Superior temporal gyrus (tissue), 1 donor: ENCODE results near the gene STK32C.
"Not testable (repeated sequence)": the region's sequence is repeated elsewhere in the genome, so short reads cannot be mapped to it uniquely, and the experiment has no call there.

Experiments used
- DNase-seq: peaks from one replicate; pipeline ENCODE4 v3.0.0-alpha.2; 2016; ENCODE audit errors: extremely low spot score

The STK32C gene

DNA sequence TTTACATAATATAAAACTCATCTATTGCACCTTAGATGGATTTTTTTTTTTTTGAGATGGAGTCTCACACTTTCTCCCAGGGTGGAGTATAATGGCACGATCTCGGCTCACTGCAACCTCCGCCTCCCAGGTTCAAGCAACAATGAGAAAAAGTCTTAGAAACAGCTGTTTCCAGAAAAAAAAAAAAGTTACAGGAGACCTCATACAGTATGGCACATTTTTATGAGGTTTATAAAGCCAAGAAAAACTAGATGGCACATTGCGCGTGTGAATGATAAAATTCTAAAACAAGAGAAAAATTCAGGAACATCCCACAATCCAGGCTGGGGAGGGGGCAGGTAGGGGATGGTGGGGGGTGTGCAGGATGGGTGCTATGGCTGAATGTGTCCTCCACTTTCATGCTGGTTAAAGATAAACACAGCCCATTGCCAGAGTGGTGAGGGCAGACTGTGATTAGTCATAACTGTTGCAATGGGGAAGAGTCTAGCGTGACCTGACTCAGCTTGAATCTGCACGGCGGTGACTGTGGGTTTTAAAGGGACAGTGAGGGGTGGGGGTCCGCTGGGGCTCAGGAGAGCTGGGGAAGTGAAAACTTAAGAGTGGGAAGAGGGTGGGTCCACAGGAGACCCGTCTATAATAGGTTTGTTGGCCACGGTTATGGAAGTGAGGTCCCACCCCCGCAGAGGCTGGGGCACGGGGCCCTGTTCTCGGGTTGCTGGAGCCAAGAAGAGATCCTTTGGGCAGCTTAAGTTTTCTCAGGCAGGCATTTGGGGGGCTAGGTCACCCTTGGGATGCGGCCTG, 12.3 kb upstream of the STK32C start:
- no peak for DNase-seq

DNA sequence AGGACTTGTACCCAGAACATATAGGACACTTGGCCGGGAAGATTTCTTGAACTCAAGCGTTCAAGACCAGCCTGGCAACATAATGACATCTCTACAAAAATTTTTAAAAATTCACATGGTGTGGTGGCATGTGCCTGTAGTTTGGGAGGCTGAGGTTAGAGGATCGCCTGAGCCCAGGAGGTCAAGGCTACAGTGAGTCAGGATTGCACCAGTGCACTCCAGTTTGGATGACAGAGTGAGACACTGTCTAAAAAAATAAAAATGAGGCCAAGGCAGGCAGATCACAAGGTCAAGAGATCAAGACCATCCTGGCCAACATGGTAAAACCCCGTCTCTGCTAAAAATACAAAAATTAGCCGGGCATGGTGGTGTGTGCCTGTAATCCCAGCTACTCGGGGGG, 9.7 kb upstream of the STK32C start:
- not testable (repeated sequence) for DNase-seq

DNA sequence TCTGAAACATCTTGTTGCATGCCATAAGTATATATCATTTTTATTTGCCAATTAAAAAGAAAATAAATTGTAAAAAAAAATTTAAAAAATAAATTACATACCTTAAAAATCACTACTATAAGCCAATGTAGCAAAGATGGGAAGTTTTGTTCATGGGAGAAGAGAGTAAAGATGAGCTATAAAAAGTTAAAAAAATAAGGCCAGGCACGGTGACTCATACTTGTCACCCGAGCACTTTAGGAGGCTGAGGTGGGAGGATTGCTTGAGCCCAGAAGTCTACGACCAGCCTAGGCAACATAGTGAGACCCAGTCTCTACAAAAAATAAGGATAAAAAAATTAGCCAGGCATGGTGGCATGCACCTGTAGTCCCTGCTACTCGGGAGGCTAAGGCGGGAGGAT, 8.4 kb upstream of the STK32C start:
- no peak for DNase-seq

DNA sequence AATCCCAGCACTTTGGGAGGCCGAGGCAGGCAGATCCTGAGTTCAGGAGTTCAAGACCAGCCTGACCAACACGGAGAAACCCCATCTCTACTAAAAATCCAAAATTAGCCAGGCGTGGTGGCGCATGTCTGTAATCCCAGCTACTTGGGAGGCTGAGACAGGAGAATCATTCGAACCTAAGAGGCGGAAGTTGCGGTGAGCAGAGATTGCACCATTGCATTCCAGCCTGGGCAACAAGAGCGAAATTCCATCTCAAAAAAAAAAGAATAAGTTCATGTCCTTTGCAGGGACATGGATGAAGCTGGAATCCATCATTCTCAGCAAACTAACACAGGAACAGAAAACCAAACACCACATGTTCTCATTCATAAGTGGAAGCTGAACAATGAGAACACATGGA, 7.1 kb upstream of the STK32C start:
- DNase-seq = not testable (repeated sequence)

DNA sequence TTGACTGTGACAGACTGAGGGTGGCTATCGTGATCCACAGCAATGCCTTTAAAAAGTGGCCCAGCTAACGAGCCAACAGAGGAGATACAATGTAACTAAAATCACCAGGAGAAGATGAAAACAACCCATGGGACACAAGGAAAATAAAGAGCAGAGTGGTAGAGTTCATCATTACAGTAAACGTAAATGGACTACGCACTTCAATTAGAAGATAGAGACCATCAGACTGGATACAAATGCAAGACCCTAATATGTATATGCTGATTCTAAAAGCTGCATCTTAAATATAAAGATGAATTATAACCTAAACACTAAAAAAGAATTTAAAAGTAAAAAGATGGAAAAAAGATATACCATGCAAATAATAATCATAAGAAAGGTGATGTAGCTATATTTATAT, 6.6 kb upstream of the STK32C start:
- no peak for DNase-seq

DNA sequence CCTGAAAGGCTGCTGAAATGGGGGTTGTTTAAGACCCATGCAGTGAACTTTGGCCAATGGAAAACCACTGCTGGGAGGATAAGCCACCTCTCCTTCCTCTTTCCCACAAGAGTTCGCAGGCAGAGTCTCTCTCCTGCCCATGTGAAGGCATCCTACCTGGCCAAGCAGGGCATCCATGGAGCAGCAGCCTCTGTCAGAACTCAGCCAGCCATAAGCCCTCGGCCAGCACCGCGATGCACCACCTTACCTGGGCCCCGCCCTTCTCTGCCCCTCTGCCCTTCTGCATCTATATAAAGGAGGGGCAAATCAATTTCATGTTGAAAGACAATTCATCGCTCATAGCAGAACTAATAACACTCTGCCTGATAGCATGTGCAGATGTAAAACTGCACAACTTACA, 6.1 kb upstream of the STK32C start:
- DNase-seq = no peak

DNA sequence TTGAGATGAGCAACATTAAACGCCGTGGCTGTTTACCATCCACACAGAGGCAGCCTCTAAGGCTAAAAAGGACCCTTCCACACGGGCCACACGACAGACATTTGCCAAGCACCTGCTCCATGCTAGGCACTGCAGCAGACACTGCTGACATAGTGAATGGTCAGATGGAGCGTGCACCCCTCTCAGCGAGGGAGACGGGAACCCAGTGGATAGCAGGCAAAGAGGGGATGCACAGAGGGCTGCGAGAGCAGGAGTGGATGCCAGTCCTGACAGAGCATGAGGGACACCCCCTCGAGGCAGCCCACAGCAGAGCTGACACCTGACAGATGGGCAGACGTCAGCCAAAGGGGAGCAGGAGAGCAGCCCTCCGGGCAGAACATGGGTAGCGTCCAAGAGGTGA, 5.6 kb upstream of the STK32C start:
- DNase-seq = no peak

DNA sequence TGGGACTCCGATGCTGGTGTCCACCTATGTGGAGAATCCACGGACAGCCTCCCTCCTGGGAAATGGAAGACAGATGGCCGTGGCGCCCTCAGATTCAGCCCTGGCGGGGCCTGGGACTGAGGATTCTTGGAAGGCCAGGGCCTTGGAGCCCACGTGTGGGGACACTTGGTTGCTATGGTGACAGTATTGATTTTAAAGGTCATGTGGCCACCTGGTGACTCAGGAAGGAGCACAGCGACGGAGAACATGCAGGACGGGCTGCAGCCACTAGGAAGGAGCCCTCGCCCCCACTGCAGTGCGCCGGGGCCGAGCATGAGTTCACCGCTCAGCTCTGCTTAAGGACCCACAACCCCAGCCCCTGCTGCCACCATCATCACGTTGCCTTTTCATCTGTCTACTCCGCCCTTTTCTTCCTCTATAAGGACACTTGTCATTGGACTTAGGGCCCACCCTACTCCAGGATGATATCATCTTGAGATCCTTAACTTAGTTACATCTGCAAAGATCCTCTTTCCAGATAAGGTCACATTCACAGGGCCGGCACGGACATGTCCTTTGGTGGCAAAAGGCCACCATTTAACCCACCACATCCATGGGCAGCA, 3.7 kb upstream of the STK32C start:
- no peak for DNase-seq

DNA sequence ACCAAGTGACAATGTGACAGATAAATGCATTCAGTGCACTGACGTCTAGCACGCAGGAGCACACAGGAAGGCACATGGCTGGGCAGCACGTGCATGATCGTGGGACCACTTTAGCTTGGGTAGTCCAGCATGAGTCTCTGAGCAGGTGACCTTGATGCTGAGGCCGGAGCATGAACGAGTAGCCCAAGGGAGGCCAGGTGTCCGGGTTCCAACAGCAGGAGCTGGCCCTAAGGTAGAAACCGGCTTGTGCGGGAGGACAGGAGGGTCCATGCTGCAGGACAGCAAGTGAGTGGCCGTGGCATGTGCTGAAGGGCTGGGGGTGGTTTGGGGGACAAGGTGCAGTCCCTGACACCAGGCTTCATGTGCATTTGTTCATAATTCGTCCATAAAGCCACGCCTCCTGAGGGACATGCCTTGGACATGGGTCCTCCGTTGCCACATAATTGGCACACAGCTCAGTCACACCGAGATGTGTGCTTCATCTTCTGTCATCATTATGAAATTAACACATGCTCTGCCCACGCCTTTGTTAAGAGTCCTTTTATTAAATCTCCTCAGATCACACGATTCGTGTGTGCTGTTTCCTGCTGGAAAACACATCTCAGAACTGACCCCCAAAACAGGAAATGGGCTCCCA, 3.1 kb upstream of the STK32C start:
- no peak for DNase-seq

DNA sequence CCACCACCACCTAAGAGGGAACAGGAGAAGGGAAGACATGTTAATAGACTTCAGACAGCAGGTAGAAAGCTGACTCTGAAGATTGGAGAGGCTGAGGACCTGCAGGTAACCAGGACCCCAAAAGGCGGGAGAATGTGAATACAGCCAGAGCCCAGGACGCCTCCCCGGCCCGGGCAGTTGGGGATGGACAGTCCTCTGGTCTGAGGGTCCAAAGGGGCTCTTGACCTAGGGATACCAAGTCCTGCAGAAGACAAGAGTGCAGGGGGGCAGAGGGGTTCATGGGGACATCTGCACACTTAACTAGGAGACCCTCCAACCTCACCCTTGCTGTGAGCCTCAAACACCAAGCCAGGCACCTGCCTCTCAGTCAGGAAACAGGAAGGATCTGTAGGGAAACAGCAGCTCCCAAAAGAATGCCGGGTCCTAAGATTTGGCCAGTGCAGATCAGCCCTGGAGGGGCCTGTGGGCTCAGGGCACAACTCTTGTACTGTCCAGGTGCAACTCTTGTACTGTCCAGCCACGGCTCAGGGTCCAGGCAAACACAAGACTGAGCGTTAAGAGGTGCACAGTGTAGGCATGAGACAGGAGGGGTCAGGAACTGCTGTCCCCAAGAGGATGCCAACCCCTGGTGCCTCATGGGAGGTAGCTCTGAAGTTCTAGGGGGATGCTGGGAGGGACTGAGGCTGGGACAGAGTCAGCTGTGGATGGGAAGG, 2.3 kb upstream of the STK32C start:
- no peak for DNase-seq

DNA sequence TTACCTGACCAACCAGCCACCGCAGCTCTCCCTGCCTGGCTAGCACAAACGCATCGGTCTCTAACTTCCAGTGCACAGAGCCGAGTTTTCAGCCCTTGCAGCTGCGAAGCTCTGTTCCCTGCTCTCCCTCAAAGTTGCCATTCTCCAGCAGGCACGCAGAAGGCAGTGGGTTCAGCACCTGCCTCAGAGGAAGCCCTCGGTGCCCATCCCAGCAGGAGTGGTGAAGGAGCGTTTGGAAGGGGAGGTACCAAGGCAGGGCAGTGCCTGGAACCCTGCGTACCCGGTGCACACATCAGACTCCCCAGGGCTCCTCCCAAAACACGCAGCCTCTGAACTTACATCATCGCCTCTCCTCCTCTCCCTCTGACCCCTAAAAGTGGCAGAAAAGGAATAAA, 1.7 kb upstream of the STK32C start:
- DNase-seq = no peak

DNA sequence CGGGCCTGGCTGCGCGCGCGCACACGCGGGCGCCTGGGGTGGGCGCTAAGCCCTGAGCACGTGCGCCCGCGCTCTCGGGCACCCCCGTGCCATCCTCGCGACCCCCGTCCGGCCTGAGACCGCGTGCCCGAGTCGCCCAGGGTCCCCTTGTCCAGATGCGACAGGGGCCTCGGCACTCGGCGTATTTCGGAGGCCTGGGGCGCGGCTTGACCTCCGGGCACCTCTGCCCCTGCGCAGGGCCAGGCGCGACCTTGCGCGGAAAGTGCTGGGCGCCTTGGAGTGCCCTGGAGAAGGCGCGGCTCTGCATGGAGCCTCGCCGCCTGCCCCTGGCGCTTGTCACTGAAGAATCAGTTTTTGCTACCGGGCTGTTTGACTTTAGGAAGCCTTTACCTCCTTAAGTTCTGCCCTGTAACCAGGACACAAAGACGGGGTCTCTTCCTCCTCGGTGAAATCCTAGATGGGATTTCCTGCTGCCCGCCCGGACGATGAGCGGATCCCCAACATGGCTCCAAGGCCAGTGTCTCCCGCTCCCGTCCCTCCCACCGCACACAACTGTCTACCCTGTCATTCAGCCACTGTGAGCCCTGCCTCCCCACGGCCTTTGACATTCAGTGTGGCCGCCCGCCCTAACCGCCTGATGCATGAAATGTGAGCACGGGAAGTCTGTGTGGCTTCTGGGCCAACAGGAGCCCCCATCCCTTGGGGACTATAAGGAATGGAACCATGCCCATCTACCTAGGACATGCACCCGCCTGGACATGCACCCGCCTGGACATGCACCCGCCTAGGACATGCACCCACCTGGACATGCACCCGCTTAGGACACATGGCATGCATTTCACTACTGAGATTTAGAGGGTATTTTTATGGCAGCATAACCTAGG, 1.1 kb upstream of the STK32C start:
- no peak for DNase-seq

DNA sequence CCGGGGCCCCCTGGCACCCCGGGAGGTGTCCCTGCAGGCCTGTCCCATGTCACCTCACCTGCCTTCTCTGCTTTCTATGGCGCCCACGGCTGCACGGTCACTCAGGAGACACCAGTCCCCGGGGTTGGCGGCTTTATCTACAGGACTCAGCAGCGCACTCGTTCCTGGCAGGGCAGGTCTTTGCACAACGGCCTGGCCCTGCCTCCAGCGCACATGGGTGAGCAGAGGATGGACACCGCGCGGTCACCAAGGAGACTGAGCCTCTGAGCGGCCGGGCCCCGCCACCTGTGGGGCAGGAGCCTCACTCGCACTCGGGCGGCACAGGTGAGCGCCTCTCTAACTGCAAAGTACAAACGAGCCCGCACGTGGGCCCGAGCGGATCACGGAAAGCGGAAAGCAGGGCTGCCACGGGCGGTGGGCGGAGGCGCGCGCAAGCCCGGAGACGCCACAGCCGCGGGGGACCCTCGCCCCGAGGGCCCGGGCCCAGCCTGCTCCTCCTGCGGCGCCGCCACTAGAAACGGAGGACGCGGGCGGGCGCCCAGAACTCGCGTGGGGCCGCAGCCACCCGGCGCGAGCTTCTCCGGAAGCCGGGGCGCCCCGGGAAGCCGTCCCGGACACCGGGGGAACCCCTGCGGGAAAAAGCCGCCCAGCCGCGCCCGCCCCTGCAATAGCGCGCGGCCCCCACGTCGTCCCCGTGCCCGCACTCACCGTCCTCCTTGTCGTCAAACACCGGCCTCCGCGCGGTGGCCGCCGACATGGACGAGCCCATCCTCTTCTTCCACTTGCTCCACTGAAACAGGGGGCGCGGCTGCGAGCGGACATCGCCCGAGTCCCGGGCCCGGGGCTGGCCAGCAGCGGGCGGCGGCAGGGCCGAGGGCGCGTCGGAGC, 642 bp downstream of the STK32C start:
- DNase-seq = no peak

DNA sequence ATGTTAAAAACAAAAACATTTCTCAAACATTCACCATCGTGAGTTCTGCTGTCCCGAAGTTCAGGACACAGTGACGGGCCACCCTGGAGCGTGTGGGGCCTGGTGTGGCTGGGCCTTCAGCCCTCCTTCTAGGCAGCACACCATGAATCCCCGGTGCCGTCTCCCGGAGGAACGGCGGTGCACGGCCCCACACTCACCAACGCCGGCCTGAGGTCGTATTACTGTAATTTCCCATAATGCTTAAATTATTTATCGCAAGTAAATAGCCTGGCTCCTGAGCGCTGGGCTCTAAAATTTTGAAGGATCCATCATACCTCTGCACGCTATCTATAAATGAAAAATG, 1.4 kb downstream of the STK32C start:
- no peak for DNase-seq

DNA sequence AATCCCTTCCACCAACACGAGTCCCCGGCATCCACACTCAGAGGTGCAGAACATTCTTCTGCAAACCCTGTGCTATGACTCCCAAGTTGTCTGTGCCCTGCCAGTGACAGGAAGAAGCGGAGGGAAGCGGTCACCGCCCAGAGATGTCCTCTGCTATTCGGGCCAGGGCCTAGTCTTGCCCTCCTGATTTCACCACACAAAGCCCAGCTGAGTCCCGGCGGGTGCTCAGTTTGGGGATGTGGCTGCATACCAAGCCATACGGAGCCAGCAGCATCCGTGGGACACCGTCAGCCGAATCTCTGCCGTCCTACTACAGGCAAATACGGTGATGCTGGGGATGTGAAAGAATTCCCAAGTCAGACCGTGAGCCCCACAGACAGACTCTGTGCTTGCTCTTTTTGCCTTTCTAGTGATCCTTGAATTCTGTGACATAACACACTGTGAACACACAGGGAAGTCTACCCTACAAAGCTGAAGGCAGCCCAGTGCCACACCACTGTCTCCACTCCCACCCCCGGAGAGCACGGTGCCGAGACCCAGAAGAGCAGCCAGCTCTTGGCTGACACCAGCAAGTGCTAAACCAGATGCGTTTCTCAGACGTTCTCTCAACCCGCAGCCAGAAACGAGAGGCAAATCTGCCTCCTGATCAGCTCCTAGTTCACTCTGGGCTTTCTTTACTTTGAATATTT, 2.0 kb downstream of the STK32C start:
- no peak for DNase-seq

DNA sequence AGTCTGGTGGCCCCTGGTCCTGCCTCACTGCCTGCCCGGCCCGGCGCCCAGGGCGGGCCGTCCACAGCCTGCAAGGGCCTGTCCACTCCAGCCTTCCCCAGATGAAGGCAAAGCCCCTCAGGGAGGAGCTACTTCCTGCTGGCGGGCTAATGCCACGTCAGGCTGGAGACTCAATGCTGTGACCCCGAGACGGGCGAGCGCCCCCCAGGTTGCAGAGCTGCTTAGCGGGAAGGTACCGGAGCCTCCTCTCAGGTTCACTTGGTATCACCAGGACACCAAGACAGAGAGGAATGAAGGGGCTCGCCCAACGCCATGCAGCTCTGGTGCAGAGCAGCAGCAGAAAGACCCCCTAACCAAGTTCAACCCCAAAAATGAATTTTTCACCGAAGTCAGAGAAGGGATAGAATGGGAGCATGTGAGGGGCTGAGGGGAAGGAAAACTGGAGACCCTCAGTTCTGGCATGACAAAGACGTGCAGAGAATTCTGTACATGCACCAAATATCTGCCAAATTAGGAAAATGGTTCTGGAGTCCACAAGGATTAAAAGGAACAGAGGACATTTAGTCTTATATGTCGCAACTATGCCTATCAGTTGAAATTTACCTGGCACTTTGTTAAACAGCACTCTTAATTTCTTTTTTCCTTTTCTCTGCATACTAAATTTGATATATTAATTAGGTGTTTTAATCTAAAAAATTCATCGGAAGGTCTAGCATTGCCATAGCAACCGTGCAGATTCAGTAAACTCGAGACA, 2.8 kb downstream of the STK32C start:
- no peak for DNase-seq

DNA sequence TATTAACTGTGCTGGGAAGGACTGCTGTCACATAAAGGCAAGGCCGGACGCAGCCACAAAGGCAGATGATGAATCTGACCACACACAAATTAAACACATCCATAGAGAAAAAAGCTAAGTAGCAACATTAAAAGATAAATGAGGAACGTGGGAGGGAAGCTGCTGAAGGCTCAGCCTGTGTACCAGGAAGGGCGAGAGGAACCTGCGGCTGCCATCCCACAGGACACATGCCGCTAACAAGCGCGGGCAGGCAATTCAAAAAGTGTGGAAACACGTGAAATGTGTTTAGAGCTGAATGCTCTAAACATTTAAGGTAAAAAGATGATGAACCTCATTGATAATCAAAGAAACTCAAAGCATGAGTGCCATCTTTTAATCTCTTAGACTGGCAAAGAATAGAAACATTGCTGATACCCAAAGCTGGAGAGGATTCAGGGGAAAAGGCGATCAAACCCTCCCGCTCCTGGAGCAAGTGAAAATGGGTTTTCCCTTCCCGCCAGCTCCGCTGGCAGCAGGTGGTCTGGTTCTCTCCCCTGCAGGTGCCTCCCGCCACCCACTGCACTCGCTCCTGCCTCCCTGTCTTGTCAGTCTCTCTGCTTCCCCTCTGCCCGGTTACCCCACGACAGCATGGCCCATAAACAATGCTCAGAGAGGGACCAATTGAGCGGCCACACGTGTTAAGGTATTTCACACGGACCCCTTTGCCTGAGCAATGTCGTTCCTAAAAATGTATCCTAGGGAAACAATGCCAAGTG, 4.2 kb downstream of the STK32C start:
- DNase-seq = no peak
